ENCODE measurements around the gene RPL26.
A peak's percentile ranks its signal among the peaks of the same experiment; 100 is the strongest.
"Not testable (repeated sequence)": the region's sequence is repeated elsewhere in the genome, so short reads cannot be mapped to it uniquely, and the experiment has no call there.

Gene RPL26

GRCh38 chr17:8393470-8394231 lies 10.7 kb upstream of the RPL26 start:
- Histone ChIP-seq H3K9me3 (ENCODE audit: control insufficient read depth, low read depth, low read length) (no peaks in the 10 kb centered on the region), H3K4me3 (ENCODE audit: low read length) (no peak overlapping the region), H3K4me1 (ENCODE audit: control insufficient read depth, low read depth, low read length) (no peaks in the 10 kb centered on the region), H3K27me3 (ENCODE audit: control insufficient read depth, insufficient read depth, low read length) (peaks cover 8% of the 10 kb centered on the region), H3K27ac (ENCODE audit: low read length) (no peak overlapping the region), H3K36me3 (ENCODE audit: control insufficient read depth, low read depth, low read length) (no peaks in the 10 kb centered on the region), H3K9ac (ENCODE audit: low read length) (no peak overlapping the region)

- H3K27me3 ChIP-seq (ENCODE audit: control insufficient read depth, insufficient read depth, low read length): peaks cover 8% of the 10 kb centered on the region
- no peak overlapping the region for H3K27ac ChIP-seq (ENCODE audit: low read length)
- no peak overlapping the region for H3K4me3 ChIP-seq (ENCODE audit: low read length)
- no peak overlapping the region for H3K9ac ChIP-seq (ENCODE audit: low read length)
- no peaks in the 10 kb centered on the region for H3K36me3 ChIP-seq (ENCODE audit: control insufficient read depth, low read depth, low read length)
- no peaks in the 10 kb centered on the region for H3K4me1 ChIP-seq (ENCODE audit: control insufficient read depth, low read depth, low read length)
- no peaks in the 10 kb centered on the region for H3K9me3 ChIP-seq (ENCODE audit: control insufficient read depth, low read depth, low read length)
Measured at GRCh38 chr17:8392674-8393469, 9.9 kb upstream of the RPL26 start.

- no peaks in the 10 kb centered on the region for H3K9me3 ChIP-seq (ENCODE audit: control insufficient read depth, low read depth, low read length)
- H3K4me3 ChIP-seq (ENCODE audit: low read length): no peak overlapping the region
- H3K4me1 ChIP-seq (ENCODE audit: control insufficient read depth, low read depth, low read length): no peaks in the 10 kb centered on the region
- H3K27ac ChIP-seq (ENCODE audit: low read length): no peak overlapping the region
- H3K27me3 ChIP-seq (ENCODE audit: control insufficient read depth, insufficient read depth, low read length): peaks cover 8% of the 10 kb centered on the region
- H3K36me3 ChIP-seq (ENCODE audit: control insufficient read depth, low read depth, low read length): no peaks in the 10 kb centered on the region
- H3K9ac ChIP-seq (ENCODE audit: low read length): no peak overlapping the region
Measured at GRCh38 chr17:8392274-8392673, 9.3 kb upstream of the RPL26 start.

GRCh38 chr17:8391711-8392110 lies 8.7 kb upstream of the RPL26 start:
- Histone ChIP-seq H3K36me3 (ENCODE audit: control insufficient read depth, low read depth, low read length) (no peaks in the 10 kb centered on the region), H3K9me3 (ENCODE audit: control insufficient read depth, low read depth, low read length) (no peaks in the 10 kb centered on the region), H3K9ac (ENCODE audit: low read length) (no peak overlapping the region), H3K27me3 (ENCODE audit: control insufficient read depth, insufficient read depth, low read length) (peaks cover 8% of the 10 kb centered on the region), H3K4me1 (ENCODE audit: control insufficient read depth, low read depth, low read length) (no peaks in the 10 kb centered on the region), H3K4me3 (ENCODE audit: low read length) (no peak overlapping the region), H3K27ac (ENCODE audit: low read length) (no peak overlapping the region)

GRCh38 chr17:8387914-8388651 lies 5.1 kb upstream of the RPL26 start:
- Histone ChIP-seq H3K27me3 (ENCODE audit: control insufficient read depth, insufficient read depth, low read length) (no peaks in the 10 kb centered on the region), H3K4me3 (ENCODE audit: low read length) (no peak overlapping the region), H3K9ac (ENCODE audit: low read length) (no peak overlapping the region), H3K36me3 (ENCODE audit: control insufficient read depth, low read depth, low read length) (no peaks in the 10 kb centered on the region), H3K4me1 (ENCODE audit: control insufficient read depth, low read depth, low read length) (no peaks in the 10 kb centered on the region), H3K27ac (ENCODE audit: low read length) (no peak overlapping the region), H3K9me3 (ENCODE audit: control insufficient read depth, low read depth, low read length) (no peaks in the 10 kb centered on the region)

GRCh38 chr17:8386841-8387240 lies 3.8 kb upstream of the RPL26 start:
- no peaks in the 10 kb centered on the region for H3K9me3 ChIP-seq (ENCODE audit: control insufficient read depth, low read depth, low read length)
- no peak overlapping the region for H3K9ac ChIP-seq (ENCODE audit: low read length)
- H3K4me3 ChIP-seq (ENCODE audit: low read length): no peak overlapping the region
- no peak overlapping the region for H3K27ac ChIP-seq (ENCODE audit: low read length)
- H3K36me3 ChIP-seq (ENCODE audit: control insufficient read depth, low read depth, low read length): peaks cover 4% of the 10 kb centered on the region
- no peaks in the 10 kb centered on the region for H3K4me1 ChIP-seq (ENCODE audit: control insufficient read depth, low read depth, low read length)
- no peaks in the 10 kb centered on the region for H3K27me3 ChIP-seq (ENCODE audit: control insufficient read depth, insufficient read depth, low read length)

- H3K4me1 ChIP-seq (ENCODE audit: control insufficient read depth, low read depth, low read length): peaks cover 4% of the 10 kb centered on the region
- peaks cover 22% of the 10 kb centered on the region for H3K36me3 ChIP-seq (ENCODE audit: control insufficient read depth, low read depth, low read length)
- no peaks in the 10 kb centered on the region for H3K9me3 ChIP-seq (ENCODE audit: control insufficient read depth, low read depth, low read length)
- no peak overlapping the region for H3K27ac ChIP-seq (ENCODE audit: low read length)
- no peaks in the 10 kb centered on the region for H3K27me3 ChIP-seq (ENCODE audit: control insufficient read depth, insufficient read depth, low read length)
- no peak overlapping the region for H3K4me3 ChIP-seq (ENCODE audit: low read length)
- no peak overlapping the region for H3K9ac ChIP-seq (ENCODE audit: low read length)
Measured at GRCh38 chr17:8384801-8385378, 1.9 kb upstream of the RPL26 start.

GRCh38 chr17:8382880-8383142 lies 182 bp downstream of the RPL26 start:
- Histone ChIP-seq H3K9ac (ENCODE audit: low read length) (peak overlapping the region; percentile 98), H3K4me3 (ENCODE audit: low read length) (peak overlapping the region; percentile 81), H3K4me1 (ENCODE audit: control insufficient read depth, low read depth, low read length) (peaks cover 4% of the 10 kb centered on the region), H3K27me3 (ENCODE audit: control insufficient read depth, insufficient read depth, low read length) (no peaks in the 10 kb centered on the region), H3K36me3 (ENCODE audit: control insufficient read depth, low read depth, low read length) (peaks cover 42% of the 10 kb centered on the region), H3K27ac (ENCODE audit: low read length) (peak overlapping the region; percentile 84), H3K9me3 (ENCODE audit: control insufficient read depth, low read depth, low read length) (no peaks in the 10 kb centered on the region)

GRCh38 chr17:8382052-8382879 lies 727 bp downstream of the RPL26 start:
- peak overlapping the region; percentile 98 for H3K9ac ChIP-seq (ENCODE audit: low read length)
- H3K27ac ChIP-seq (ENCODE audit: low read length): peak overlapping the region; percentile 84
- H3K27me3 ChIP-seq (ENCODE audit: control insufficient read depth, insufficient read depth, low read length): no peaks in the 10 kb centered on the region
- H3K4me1 ChIP-seq (ENCODE audit: control insufficient read depth, low read depth, low read length): peaks cover 4% of the 10 kb centered on the region
- no peaks in the 10 kb centered on the region for H3K9me3 ChIP-seq (ENCODE audit: control insufficient read depth, low read depth, low read length)
- peak overlapping the region; percentile 81 for H3K4me3 ChIP-seq (ENCODE audit: low read length)
- peaks cover 47% of the 10 kb centered on the region for H3K36me3 ChIP-seq (ENCODE audit: control insufficient read depth, low read depth, low read length)

GRCh38 chr17:8380049-8380448 lies 2.9 kb downstream of the RPL26 start:
- Histone ChIP-seq H3K9me3 (ENCODE audit: control insufficient read depth, low read depth, low read length) (no peaks in the 10 kb centered on the region), H3K27me3 (ENCODE audit: control insufficient read depth, insufficient read depth, low read length) (no peaks in the 10 kb centered on the region), H3K4me1 (ENCODE audit: control insufficient read depth, low read depth, low read length) (peaks cover 13% of the 10 kb centered on the region), H3K36me3 (ENCODE audit: control insufficient read depth, low read depth, low read length) (peaks cover 52% of the 10 kb centered on the region), H3K9ac (ENCODE audit: low read length) (no peak overlapping the region), H3K27ac (ENCODE audit: low read length) (no peak overlapping the region), H3K4me3 (ENCODE audit: low read length) (no peak overlapping the region)

GRCh38 chr17:8378117-8378516 lies 4.9 kb downstream of the RPL26 start:
- H3K27me3 ChIP-seq (ENCODE audit: control insufficient read depth, insufficient read depth, low read length); H3K9me3 ChIP-seq (ENCODE audit: control insufficient read depth, low read depth, low read length); H3K4me3 ChIP-seq (ENCODE audit: low read length); H3K9ac ChIP-seq (ENCODE audit: low read length); H3K27ac ChIP-seq (ENCODE audit: low read length): not testable (repeated sequence)
- peaks cover 13% of the 10 kb centered on the region for H3K4me1 ChIP-seq (ENCODE audit: control insufficient read depth, low read depth, low read length)
- H3K36me3 ChIP-seq (ENCODE audit: control insufficient read depth, low read depth, low read length): peaks cover 52% of the 10 kb centered on the region
